GM21619 (cell line): ENCODE data around the gene PPL.
A peak's percentile ranks its signal among the peaks of the same experiment; 100 is the strongest.
"Not testable (repeated sequence)": the region's sequence is repeated elsewhere in the genome, so short reads cannot be mapped to it uniquely, and the experiment has no call there.

Experiments
- ATAC-seq: cut with Tn5 transposase; IDR thresholded peaks from one replicate; pipeline ENCODE4 v1.9.1; 2021; ENCODE audit not compliant: unreplicated experiment

The PPL gene

GRCh38 chr16:4958510-4959438 is 21.8 kb upstream of the PPL start:
- ATAC-seq = no peak

DNA sequence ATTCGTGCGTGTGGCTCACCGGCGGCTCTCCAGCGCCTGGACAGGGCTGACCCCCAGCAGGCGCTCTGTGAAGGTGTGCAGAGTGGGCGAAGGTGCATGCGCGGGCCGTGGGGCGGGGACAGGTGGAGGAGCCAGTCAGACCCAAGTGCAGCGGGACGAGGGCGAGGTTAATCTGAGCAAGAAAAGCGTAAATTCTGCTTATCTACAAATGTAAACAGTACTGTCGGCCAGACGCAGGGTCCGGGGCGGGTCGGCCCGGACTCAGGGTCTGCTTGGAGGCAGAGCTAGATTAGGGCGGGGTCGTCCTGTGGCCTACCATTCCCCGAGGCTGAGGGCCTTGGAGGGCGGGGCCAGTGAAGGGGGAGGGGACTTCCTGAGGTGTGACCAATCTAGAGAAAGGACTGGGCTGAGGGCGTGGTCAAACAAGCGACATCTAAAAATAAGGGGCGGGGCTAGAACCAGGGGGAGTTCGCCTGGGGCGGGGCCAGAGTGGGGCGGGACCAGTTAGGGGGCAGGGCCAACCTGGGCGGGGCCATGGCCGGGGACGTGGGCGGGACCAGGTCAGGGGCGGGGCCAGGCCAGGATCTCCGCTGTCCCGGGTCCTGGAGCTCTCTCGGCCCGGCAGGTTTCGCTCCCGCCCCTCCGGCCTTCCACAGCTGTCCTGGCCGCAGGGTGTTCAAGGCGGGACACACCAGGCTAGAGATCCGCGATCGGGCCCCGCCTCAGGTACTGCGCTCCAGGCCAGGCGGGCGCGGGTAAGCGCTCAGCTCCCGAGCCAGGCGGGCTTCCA is 21.0 kb upstream of the PPL start, which contains the start of gene SEC14L5:
TSS of gene SEC14L5 (plus strand) at position 611 of the 790 bp plus-strand sequence. CDS start 994 bp downstream, outside the sequence.
- peak; percentile 74 for ATAC-seq

DNA sequence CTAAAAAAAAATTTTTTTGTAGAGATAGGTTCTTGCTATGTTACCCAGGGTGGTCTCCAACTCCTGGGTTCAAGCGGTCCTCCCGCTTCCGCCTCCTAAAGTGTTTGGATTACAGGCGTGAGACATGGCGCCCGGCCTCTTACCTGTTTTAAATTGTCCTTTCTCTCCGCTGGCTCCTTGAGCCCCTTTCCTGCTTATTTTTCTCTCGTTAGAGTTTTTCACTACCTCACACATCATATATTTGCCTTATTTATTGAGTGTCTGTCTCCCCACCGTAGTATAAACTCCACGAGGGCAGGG is 20.4 kb upstream of the PPL start:
- no peak for ATAC-seq

GRCh38 chr16:4954714-4955113 is 17.8 kb upstream of the PPL start:
- no peak for ATAC-seq

DNA sequence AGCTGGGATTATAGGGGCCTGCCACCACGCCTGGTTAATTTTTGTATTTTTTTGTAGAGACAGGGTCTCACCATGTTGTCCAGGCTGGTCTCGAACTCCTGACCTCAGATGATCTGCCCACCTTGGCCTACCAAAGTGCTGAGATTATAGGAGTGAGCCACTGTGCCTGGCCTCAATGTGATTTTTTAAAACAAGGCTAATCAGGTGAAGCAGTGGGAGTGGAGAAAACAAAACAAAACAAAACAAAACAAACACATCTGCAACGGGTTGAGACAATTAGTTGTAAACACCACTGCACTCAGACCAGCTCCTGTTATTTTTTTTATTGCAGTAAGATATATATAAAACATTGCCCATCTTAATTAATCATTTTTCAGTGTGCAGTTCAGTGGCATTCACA is 14.6 kb upstream of the PPL start:
- not testable (repeated sequence) for ATAC-seq

GRCh38 chr16:4949986-4950385 is 13.0 kb upstream of the PPL start:
- no peak for ATAC-seq

DNA sequence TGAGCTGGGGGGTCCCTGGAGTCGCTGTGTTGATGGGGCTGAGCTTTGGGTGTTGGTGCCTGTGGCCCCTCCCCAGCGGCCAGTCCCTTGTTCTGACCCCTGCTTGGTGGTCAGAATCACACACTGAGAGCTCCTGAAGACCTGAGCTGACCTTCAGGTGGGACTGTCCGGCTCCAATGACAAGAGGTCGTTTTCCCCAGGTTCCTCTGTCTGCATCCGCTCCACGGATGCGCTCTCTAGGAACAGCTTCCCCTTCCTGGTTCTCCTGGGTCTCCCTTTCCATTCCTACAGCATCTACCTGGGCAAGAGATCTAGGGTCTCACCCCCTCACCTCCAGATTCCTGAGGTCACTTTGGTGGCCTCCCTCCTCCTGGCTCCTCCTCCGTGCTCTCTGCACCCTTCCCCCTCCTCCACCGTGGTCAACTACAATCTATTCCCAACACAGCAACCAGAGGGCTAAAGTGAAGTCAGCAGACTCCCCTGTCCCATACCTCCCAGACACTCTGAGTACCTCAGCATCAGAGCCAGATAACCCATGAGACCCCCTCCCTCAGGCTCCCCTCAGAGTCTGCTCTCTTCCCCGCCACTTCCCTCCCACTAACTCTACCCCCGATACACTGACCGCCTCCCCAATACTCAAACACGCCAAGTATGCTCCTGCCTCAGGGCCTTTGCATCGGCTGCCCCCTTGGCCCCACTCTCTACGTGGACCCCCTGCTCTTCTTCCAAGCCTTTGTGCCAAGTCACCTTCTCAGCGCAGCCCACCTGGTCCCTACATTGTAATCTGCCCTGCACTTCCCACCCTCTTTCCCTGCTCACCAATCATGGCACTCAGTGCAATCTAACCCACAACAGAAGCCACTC is 12.2 kb upstream of the PPL start:
- no peak for ATAC-seq

GRCh38 chr16:4947722-4948503 is 11.0 kb upstream of the PPL start:
- ATAC-seq = no peak

GRCh38 chr16:4946917-4947316 is 10.0 kb upstream of the PPL start:
- ATAC-seq = no peak

GRCh38 chr16:4945560-4946502 is 8.9 kb upstream of the PPL start:
- ATAC-seq = no peak

DNA sequence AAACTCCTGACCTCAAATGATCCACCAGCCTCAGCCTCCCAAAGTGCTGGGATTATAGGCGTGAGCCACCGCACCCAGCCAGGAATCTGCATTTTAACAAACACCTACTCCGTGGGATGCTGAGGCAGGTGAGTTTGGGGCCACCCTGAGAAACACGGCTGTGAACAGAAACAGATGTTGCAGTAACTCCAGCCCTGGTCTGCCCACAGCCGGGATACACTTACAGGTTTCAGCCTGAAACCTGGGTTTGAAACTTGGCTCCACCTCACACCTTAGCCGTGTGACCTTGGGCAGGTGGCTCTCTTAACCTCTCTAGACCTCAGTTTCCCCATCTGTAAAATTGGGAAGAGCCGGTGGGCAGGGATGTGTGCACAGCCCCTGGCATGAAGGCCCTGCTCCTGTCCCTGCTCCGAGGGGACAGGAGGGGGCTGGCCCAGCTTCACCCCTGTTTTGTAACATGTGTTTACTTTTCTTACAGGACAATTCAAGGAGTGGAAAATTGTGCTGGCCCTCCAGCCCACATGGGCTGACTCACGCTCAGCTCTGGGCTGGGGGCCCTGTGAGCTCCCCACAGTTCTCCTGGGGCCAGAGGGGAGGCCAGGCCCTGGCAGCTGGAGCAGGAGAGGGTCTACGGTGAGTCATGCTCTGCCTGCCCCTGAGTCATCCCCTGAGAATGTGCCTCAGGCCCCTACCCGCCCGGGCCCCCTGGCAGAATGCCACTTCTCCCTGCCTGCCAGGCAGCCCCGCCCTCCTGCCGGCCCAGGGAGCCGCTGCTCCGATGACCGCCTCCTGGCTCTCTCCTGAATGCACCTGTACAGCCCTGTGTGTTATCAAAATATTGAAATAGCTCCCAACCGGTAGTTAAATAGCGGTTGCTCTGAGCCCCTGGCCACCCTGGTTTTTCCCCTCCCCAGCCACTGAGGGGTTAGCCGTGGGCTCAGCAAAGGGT is 7.7 kb upstream of the PPL start:
- ATAC-seq = no peak

- ATAC-seq = no peak
These were observed 5.5 kb upstream of the PPL start for GRCh38 chr16:4942481-4942880.

- ATAC-seq = no peak
These were observed 3.8 kb upstream of the PPL start for GRCh38 chr16:4940719-4941118.

GRCh38 chr16:4938683-4939030 is 1.7 kb upstream of the PPL start:
- no peak for ATAC-seq

GRCh38 chr16:4937782-4938682 is 1.1 kb upstream of the PPL start:
- no peak for ATAC-seq

- no peak for ATAC-seq
These were observed 562 bp downstream of the PPL start for GRCh38 chr16:4936181-4936990.
